Upper lobe of right lung (tissue), 1 donor: Measurements from ENCODE around the gene EFNA5. TPM values are rescaled to one million over a fixed set of nuclear protein-coding genes. Genes with fewer than 3 reads are reported as not detected.

Experiments used
- ATAC-seq: fragments of 200-7000 bp; cut with Tn5 transposase; one replicate; pipeline ENCODE4 v1.9.1; 2020; ENCODE audit warnings: mild to moderate bottlenecking, moderate library complexity
- DNase-seq: peaks from one replicate; pipeline ENCODE4 v3.0.0-alpha.2; 2020
- H3K27ac ChIP-seq: fragments of 200-600 bp; one replicate; pipeline ENCODE4 v1.8.0; 2022
- H3K27me3 ChIP-seq: fragments of 200-600 bp; one replicate; pipeline ENCODE4 v1.8.0; 2022; ENCODE audit warnings: mild to moderate bottlenecking
- H3K36me3 ChIP-seq: fragments of 200-600 bp; one replicate; pipeline ENCODE4 v1.8.0; 2022
- H3K4me1 ChIP-seq: fragments of 200-600 bp; one replicate; pipeline ENCODE4 v1.8.0; 2022
- H3K4me3 ChIP-seq: fragments of 200-600 bp; one replicate; pipeline ENCODE4 v1.8.0; 2022; ENCODE audit warnings: mild to moderate bottlenecking
- H3K9me3 ChIP-seq: fragments of 200-600 bp; one replicate; pipeline ENCODE4 v1.8.0; 2022
- intact Hi-C: fragments of 100-400 bp; cut with DNase I; formaldehyde crosslinking; loops from one replicate; pipeline ENCODE4 v1.11.0; 2022
- total RNA-seq: library from RNA; stranded (reverse); fragmentation: NEBNext Ultra II Directional; extraction: Animal tissue kit (Norgen Biotek cat#: 25700); gene quantifications from one replicate; pipeline ENCODE4 v1.2.1, GENCODE V29; 2021
- TF ChIP-seq, protein P1 (sequence below): fragments of 200-600 bp; IDR thresholded peaks from one replicate; pipeline ENCODE4 v1.8.0; 2022; ENCODE audit warnings: antibody characterized with exemption
- donor health status: DM: no; HTN: yes; CAD: no; lungs with severe emphysema.

Gene EFNA5
- total RNA-seq, 1 donor from 2014 or later, result 12.0 TPM

DNA sequence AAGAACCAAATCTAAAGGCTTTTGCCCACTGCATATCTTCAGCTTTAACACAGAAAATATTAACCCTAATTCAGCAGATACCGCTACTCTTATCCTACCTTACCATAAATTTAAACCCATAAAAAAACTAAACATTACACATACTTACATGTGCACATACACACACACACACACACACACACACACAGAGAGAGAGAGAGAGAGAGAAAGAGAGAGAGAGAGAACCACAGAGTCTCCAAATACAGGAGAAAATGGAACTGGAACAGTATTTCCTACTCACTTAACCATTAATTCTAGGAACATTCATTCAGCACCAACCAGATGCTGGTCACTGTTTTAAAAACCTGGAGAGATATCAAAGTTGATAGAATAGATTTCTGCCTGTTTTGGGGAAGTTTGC is 53.7 kb downstream of the EFNA5 start:
- Histone ChIP-seq H3K4me1 (no peaks in the 10 kb centered on the region), H3K27ac (no peak overlapping the region), H3K4me3 (no peak overlapping the region), H3K27me3 (no peaks in the 10 kb centered on the region), H3K9me3 (no peaks in the 10 kb centered on the region), H3K36me3 (no peaks in the 10 kb centered on the region)
- TF ChIP-seq, protein P1, sequence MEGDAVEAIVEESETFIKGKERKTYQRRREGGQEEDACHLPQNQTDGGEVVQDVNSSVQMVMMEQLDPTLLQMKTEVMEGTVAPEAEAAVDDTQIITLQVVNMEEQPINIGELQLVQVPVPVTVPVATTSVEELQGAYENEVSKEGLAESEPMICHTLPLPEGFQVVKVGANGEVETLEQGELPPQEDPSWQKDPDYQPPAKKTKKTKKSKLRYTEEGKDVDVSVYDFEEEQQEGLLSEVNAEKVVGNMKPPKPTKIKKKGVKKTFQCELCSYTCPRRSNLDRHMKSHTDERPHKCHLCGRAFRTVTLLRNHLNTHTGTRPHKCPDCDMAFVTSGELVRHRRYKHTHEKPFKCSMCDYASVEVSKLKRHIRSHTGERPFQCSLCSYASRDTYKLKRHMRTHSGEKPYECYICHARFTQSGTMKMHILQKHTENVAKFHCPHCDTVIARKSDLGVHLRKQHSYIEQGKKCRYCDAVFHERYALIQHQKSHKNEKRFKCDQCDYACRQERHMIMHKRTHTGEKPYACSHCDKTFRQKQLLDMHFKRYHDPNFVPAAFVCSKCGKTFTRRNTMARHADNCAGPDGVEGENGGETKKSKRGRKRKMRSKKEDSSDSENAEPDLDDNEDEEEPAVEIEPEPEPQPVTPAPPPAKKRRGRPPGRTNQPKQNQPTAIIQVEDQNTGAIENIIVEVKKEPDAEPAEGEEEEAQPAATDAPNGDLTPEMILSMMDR, result no peak
- DNase-seq (no peak), ATAC-seq (no peak)
- intact Hi-C loops, result no loop called here

DNA sequence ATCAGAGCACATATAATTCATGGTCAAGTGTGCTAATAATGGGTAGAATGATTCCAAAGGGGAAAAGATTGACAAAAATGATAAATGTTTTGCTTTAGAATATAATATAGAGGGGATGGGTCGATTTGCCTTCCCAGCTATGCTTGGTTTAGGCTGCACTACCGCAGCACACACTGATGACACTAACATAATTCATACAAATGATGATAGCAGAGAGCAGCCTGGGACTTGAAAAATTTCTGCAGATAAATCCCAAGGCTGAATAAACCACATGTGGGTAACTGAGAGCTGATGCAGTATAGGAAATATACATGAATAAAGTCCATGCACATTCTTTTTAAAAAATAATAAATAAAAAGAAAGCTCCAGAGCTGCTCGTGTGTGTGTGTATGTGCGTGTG is 54.5 kb downstream of the EFNA5 start:
- Histone ChIP-seq H3K36me3 (no peaks in the 10 kb centered on the region), H3K4me3 (no peak overlapping the region), H3K27ac (no peak overlapping the region), H3K9me3 (no peaks in the 10 kb centered on the region), H3K27me3 (no peaks in the 10 kb centered on the region), H3K4me1 (no peaks in the 10 kb centered on the region)
- ATAC-seq (no peak), DNase-seq (no peak)
- TF ChIP-seq, protein P1, result no peak
- intact Hi-C loops, result no loop called here

DNA sequence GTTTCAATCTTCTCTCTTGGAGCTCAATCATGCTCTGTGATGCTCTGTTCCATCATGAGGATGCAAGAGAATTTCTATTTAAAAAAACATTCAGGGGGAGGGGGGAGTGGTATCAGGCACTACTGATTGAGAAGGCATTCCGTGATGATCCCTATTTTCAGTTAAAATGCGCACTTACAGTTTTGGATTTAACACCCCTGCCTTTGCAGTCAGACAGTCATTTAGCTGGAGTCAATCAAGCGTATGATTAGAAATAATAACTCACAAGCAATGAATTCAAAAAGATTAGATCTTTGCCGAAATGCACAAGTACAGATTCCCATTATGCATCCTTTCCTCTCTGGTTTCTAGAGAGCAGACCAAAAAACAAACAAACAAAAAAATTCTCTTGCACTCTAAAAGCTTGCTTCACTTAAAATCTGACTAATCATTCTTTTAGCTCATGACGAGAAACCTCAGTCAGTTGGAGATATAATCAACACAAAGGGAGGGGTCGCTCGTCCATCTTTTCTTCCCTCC is 55.4 kb downstream of the EFNA5 start:
- intact Hi-C loops, result no loop called here
- TF ChIP-seq, protein P1, result no peak
- Histone ChIP-seq H3K27ac (no peak overlapping the region), H3K9me3 (no peaks in the 10 kb centered on the region), H3K36me3 (no peaks in the 10 kb centered on the region), H3K27me3 (no peaks in the 10 kb centered on the region), H3K4me3 (no peak overlapping the region), H3K4me1 (no peaks in the 10 kb centered on the region)
- DNase-seq, result no peak
- ATAC-seq, result no peak

DNA sequence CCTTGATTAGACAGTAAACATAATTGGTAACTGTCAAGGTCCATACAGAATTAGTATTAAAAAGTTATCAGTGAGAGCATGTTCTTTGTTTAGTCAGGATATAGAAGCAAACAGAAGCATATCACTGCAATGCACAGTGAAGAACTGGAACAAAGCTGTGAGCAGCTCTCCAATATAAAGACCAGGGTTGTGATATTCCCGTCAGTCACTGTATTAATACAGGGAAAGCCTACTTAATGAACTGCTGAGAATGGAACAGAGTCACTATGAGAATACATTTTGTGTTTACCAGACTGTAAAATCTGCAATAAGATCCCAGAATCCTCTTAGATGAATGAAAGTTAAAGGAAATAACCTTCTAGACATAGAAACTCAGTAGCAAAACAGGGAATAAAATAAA is 58.2 kb downstream of the EFNA5 start:
- intact Hi-C loops, result no loop called here
- Histone ChIP-seq H3K4me3 (no peak overlapping the region), H3K9me3 (no peaks in the 10 kb centered on the region), H3K27me3 (no peaks in the 10 kb centered on the region), H3K4me1 (no peaks in the 10 kb centered on the region), H3K27ac (no peak overlapping the region), H3K36me3 (no peaks in the 10 kb centered on the region)
- TF ChIP-seq, protein P1, result no peak
- no peak for DNase-seq
- no peak for ATAC-seq

DNA sequence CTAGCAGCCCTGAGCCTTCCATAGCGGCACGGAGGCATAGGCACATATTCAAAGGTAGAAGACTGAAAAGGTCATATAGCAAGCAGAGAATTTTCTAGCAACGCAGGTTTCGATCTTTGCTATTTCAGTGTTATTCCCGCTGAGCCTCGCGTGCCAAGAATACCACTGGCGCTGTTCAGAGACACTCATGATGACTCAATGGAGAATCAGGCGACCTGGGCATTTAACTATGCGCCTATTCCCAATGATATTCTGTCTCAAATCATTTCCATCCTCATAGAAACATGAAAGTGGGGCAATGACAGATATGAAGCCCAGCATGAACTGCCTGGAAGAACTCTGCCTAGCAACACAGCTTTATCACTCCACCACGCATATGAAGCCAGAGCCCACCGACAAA is 59.9 kb downstream of the EFNA5 start:
- no peaks in the 10 kb centered on the region for H3K4me1 ChIP-seq
- intact Hi-C loops, result no loop called here
- no peaks in the 10 kb centered on the region for H3K27me3 ChIP-seq
- no peak overlapping the region for H3K27ac ChIP-seq
- H3K9me3 ChIP-seq, result no peaks in the 10 kb centered on the region
- ATAC-seq (no peak), DNase-seq (no peak)
- TF ChIP-seq, protein P1, result no peak
- H3K4me3 ChIP-seq, result no peak overlapping the region
- H3K36me3 ChIP-seq, result no peaks in the 10 kb centered on the region
